Mesenchymal stem cell (in vitro differentiated cells and primary cell): ENCODE data around the gene QKI.
A peak's percentile ranks its signal among the peaks of the same experiment; 100 is the strongest.

Source experiments
- DNase-seq: peaks from one replicate; pipeline ENCODE4 v3.0.0-alpha.2; 2013
- H2AFZ ChIP-seq: one replicate; pipeline ENCODE4 v1.6.1; 2013; ENCODE audit warnings: low read depth, mild to moderate bottlenecking, control low read depth, inconsistent platforms, low read length, moderate library complexity
- H2AK5ac ChIP-seq: 2 replicates; pipeline ENCODE4 v1.6.1; 2013; ENCODE audit warnings: low read length, moderate library complexity, mild to moderate bottlenecking, inconsistent platforms; ENCODE audit not compliant: severe bottlenecking
- H2BK120ac ChIP-seq: one replicate; pipeline ENCODE4 v1.6.1; 2013; ENCODE audit warnings: low read depth, mild to moderate bottlenecking, inconsistent platforms, low read length, moderate library complexity
- H2BK12ac ChIP-seq, 2 experiments: one replicate each; pipeline ENCODE4 v1.6.1; 2013; ENCODE audit warnings: inconsistent platforms in 2 of 2, low read length in 2 of 2, mild to moderate bottlenecking in 2 of 2, moderate library complexity in 2 of 2, control low read depth in 1 of 2
- H2BK15ac ChIP-seq: one replicate; pipeline ENCODE4 v1.6.1; 2013; ENCODE audit warnings: mild to moderate bottlenecking, low read depth, inconsistent platforms; ENCODE audit not compliant: poor library complexity, severe bottlenecking
- H2BK5ac ChIP-seq: 2 replicates; pipeline ENCODE4 v1.6.1; 2013; ENCODE audit warnings: low read depth, mild to moderate bottlenecking, low read length, control low read depth, inconsistent platforms; ENCODE audit not compliant: poor library complexity, severe bottlenecking
- H3K14ac ChIP-seq, 2 experiments: one replicate each; pipeline ENCODE4 v1.6.1; 2013; ENCODE audit warnings: inconsistent platforms in 2 of 2, low read length in 2 of 2, control low read depth in 1 of 2, mild to moderate bottlenecking in 1 of 2, moderate library complexity in 1 of 2
- H3K18ac ChIP-seq, 2 experiments: one replicate each; pipeline ENCODE4 v1.6.1; 2013; ENCODE audit warnings: inconsistent platforms in 2 of 2, low read length in 2 of 2, control low read depth in 1 of 2, low read depth in 1 of 2, mild to moderate bottlenecking in 1 of 2
- H3K23ac ChIP-seq, 2 experiments: one replicate each; pipeline ENCODE4 v1.6.1; 2013; ENCODE audit warnings: inconsistent platforms in 2 of 2, low read length in 2 of 2, mild to moderate bottlenecking in 2 of 2, moderate library complexity in 2 of 2, control low read depth in 1 of 2
- H3K27ac ChIP-seq: 2 replicates; pipeline ENCODE4 v1.5.1; 2013; ENCODE audit warnings: mild to moderate bottlenecking, moderate library complexity, low read length, control low read depth, inconsistent platforms; ENCODE audit not compliant: poor library complexity, severe bottlenecking
- H3K27me3 ChIP-seq, 2 experiments: 2 replicates each; pipeline versions ENCODE4 v1.6.1 to v1.7.0; 2013; ENCODE audit warnings: low read length in 2 of 2, mild to moderate bottlenecking in 2 of 2, moderate library complexity in 2 of 2, control low read depth in 1 of 2, inconsistent platforms in 1 of 2; ENCODE audit not compliant: control insufficient read depth in 1 of 2, insufficient read depth in 1 of 2
- H3K36me3 ChIP-seq, 2 experiments: 2 replicates each; pipeline versions ENCODE4 v1.6.1 to v1.7.0; 2013; ENCODE audit warnings: low read length in 2 of 2, control low read depth in 1 of 2, inconsistent platforms in 1 of 2, low read depth in 1 of 2, mild to moderate bottlenecking in 1 of 2; ENCODE audit not compliant: insufficient read depth in 2 of 2, control insufficient read depth in 1 of 2
- H3K4ac ChIP-seq, 2 experiments: one replicate each; pipeline ENCODE4 v1.6.1; 2013; ENCODE audit warnings: inconsistent platforms in 2 of 2, low read length in 2 of 2, mild to moderate bottlenecking in 2 of 2, moderate library complexity in 2 of 2, control low read depth in 1 of 2, low read depth in 1 of 2
- H3K4me1 ChIP-seq: 2 replicates; pipeline ENCODE4 v1.6.1; 2013; ENCODE audit warnings: low read depth, low read length, control low read depth; ENCODE audit not compliant: control insufficient read depth, insufficient read depth
- H3K4me2 ChIP-seq: 2 replicates; pipeline ENCODE4 v1.6.1; 2013; ENCODE audit warnings: low read length, mild to moderate bottlenecking, inconsistent platforms; ENCODE audit not compliant: poor library complexity, severe bottlenecking
- H3K4me3 ChIP-seq, 2 experiments: 2 replicates each; pipeline versions ENCODE4 v1.5.1 to v1.7.0; 2013; ENCODE audit warnings: low read length in 2 of 2, mild to moderate bottlenecking in 2 of 2, control low read depth in 1 of 2, low read depth in 1 of 2; ENCODE audit not compliant: insufficient read depth in 1 of 2
- H3K79me1 ChIP-seq: replicated peaks from 2 replicates; pipeline ENCODE4 v1.6.1; 2013; ENCODE audit warnings: mild to moderate bottlenecking, control low read depth, low read length, inconsistent platforms; ENCODE audit not compliant: poor library complexity, severe bottlenecking
- H3K9ac ChIP-seq: 2 replicates; pipeline ENCODE4 v1.7.0; 2013; ENCODE audit warnings: mild to moderate bottlenecking, low read length, moderate library complexity
- H3K9me3 ChIP-seq: 2 replicates; pipeline ENCODE4 v1.7.0; 2013; ENCODE audit warnings: mild to moderate bottlenecking, low read length; ENCODE audit not compliant: control insufficient read depth
- H4K8ac ChIP-seq: one replicate; pipeline ENCODE4 v1.6.1; 2013; ENCODE audit warnings: inconsistent platforms, mild to moderate bottlenecking, low read length, moderate library complexity
- H4K91ac ChIP-seq: one replicate; pipeline ENCODE4 v1.6.1; 2013; ENCODE audit warnings: mild to moderate bottlenecking, low read length, inconsistent platforms
- WGBS: methylation state at CpG from one replicate; pipeline ENCODE4 v1.1.7; 2013; ENCODE audit warnings: mixed read lengths; 5-methylcytosine and 5-hydroxymethylcytosine counted together

Gene QKI

GRCh38 chr6:163572612-163573011, 158.1 kb downstream of the QKI start:
- H3K4me3 ChIP-seq = no peak overlapping the region
- no peak overlapping the region for H2BK5ac ChIP-seq
- no peak overlapping the region for H4K8ac ChIP-seq
- H3K79me1 ChIP-seq = peaks cover 5% of the 10 kb centered on the region
- H2AFZ ChIP-seq = no peak overlapping the region
- no peak overlapping the region for H2BK12ac ChIP-seq
- H3K36me3 ChIP-seq = peaks cover 3 to 78% of the 10 kb centered on the region in 2 experiments
- H3K4ac ChIP-seq = no peak overlapping the region
- H2AK5ac ChIP-seq = no peak overlapping the region
- no peaks in the 10 kb centered on the region for H3K27me3 ChIP-seq
- DNase-seq = peak; percentile 51
- H3K14ac ChIP-seq = no peak overlapping the region
- WGBS = 6% methylated on average over 1 of the region's 5 CpGs
- H3K4me2 ChIP-seq = no peak overlapping the region
- H2BK120ac ChIP-seq = no peak overlapping the region
- no peak overlapping the region for H3K18ac ChIP-seq
- H3K9me3 ChIP-seq = no peaks in the 10 kb centered on the region
- peaks cover 3% of the 10 kb centered on the region for H3K4me1 ChIP-seq
- H3K23ac ChIP-seq = no peak overlapping the region
- no peak overlapping the region for H3K27ac ChIP-seq
- no peak overlapping the region for H2BK15ac ChIP-seq
- no peak overlapping the region for H4K91ac ChIP-seq
- no peak overlapping the region for H3K9ac ChIP-seq

DNA sequence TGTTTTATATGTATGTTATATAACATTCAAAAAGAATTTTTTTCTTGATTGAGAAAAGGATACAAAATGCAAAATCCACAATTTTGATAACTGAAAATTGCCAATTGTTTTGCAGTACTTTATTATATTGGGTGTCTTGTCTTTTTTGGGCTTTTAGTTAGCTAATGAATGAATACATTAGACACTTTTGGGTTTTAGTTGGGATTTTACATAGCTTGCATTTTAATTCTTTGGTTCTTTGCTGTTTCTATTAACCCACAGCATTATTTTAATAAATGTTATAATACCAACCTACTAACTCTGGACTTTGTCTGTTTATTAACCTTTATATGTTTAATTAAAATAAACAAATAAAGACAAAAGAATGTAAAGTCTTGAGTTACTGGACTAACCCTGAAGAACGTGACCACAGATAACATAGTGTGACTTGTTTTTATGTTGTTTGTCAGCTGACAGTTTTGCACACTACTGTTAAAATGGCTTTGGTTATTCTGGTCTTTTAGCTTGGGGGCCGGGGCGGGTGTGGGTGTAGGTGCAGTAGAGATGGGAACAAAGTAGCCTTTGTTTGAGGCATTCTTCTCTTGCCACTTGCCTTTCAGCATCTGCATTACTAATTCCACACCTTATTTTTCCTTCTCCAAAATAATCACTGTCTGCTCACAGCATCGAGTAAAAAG, 159.1 kb downstream of the QKI start:
- Histone ChIP-seq H3K4me2 (no peak overlapping the region), H3K4me1 (peaks cover 3% of the 10 kb centered on the region), H3K4me3 (no peak overlapping the region), H4K91ac (no peak overlapping the region), H3K27me3 (no peaks in the 10 kb centered on the region), H3K36me3 (peaks cover 3 to 68% of the 10 kb centered on the region in 2 experiments), H3K18ac (no peak overlapping the region), H3K4ac (no peak overlapping the region), H2AK5ac (no peak overlapping the region), H2BK15ac (no peak overlapping the region), H4K8ac (no peak overlapping the region), H2BK12ac (no peak overlapping the region), H3K79me1 (peaks cover 4% of the 10 kb centered on the region), H2AFZ (no peak overlapping the region), H2BK5ac (no peak overlapping the region), H3K14ac (no peak overlapping the region), H2BK120ac (no peak overlapping the region), H3K9ac (no peak overlapping the region), H3K9me3 (no peaks in the 10 kb centered on the region), H3K27ac (no peak overlapping the region), H3K23ac (no peak overlapping the region)
- WGBS = 85% methylated on average over 1 of the region's 4 CpGs
- no peak for DNase-seq

- no peak for DNase-seq
- Histone ChIP-seq H2BK5ac (no peak overlapping the region), H3K14ac (no peak overlapping the region), H3K27me3 (no peaks in the 10 kb centered on the region), H3K9ac (no peak overlapping the region), H3K27ac (no peak overlapping the region), H3K4me3 (no peak overlapping the region), H2AK5ac (no peak overlapping the region), H2AFZ (no peak overlapping the region), H2BK15ac (no peak overlapping the region), H4K91ac (no peak overlapping the region), H3K4me1 (peaks cover 6% of the 10 kb centered on the region), H3K4me2 (no peak overlapping the region), H3K23ac (no peak overlapping the region), H4K8ac (no peak overlapping the region), H3K4ac (no peak overlapping the region), H2BK120ac (no peak overlapping the region), H3K79me1 (peaks cover 1% of the 10 kb centered on the region), H3K9me3 (no peaks in the 10 kb centered on the region), H2BK12ac (no peak overlapping the region), H3K36me3 (peaks cover 0 to 57% of the 10 kb centered on the region in 2 experiments), H3K18ac (no peak overlapping the region)
- 84% methylated on average over 4 of the region's 4 CpGs for WGBS
These were observed 161.6 kb downstream of the QKI start for GRCh38 chr6:163576114-163576513.

GRCh38 chr6:163577404-163577803, 162.9 kb downstream of the QKI start:
- Histone ChIP-seq H3K23ac (no peak overlapping the region), H3K27me3 (no peaks in the 10 kb centered on the region), H3K79me1 (peaks cover 1% of the 10 kb centered on the region), H3K4ac (no peak overlapping the region), H3K18ac (peak overlapping the region in 1 of 2 experiments; percentile 41), H2BK12ac (no peak overlapping the region), H3K27ac (no peak overlapping the region), H3K9me3 (no peaks in the 10 kb centered on the region), H3K4me1 (peaks cover 6% of the 10 kb centered on the region), H2BK120ac (no peak overlapping the region), H4K8ac (no peak overlapping the region), H3K9ac (no peak overlapping the region), H2BK15ac (no peak overlapping the region), H3K4me3 (no peak overlapping the region), H3K4me2 (no peak overlapping the region), H4K91ac (no peak overlapping the region), H2AK5ac (no peak overlapping the region), H2BK5ac (no peak overlapping the region), H3K14ac (no peak overlapping the region), H3K36me3 (peaks cover 0 to 44% of the 10 kb centered on the region in 2 experiments), H2AFZ (no peak overlapping the region)
- no peak for DNase-seq
- 49% methylated on average over 2 of the region's 3 CpGs for WGBS
